T-helper 17 cell (primary cell): ENCODE data around the gene SLC24A3. TPM values are rescaled to one million over a fixed set of nuclear protein-coding genes. Genes with fewer than 3 reads are reported as not detected.
A peak's percentile ranks its signal among the peaks of the same experiment; 100 is the strongest.
"Not testable (repeated sequence)": the region's sequence is repeated elsewhere in the genome, so short reads cannot be mapped to it uniquely, and the experiment has no call there.

Experiments used
- ATAC-seq: fragments of 150-1000 bp; cut with Tn5 transposase; 2 replicates; pipeline ENCODE4 v1.10.0; 2021; ENCODE audit warnings: mild to moderate bottlenecking, moderate library complexity
- DNase-seq, 3 donors: peaks; one replicate each; pipeline versions ENCODE4 v3.0.0 to v3.0.0-alpha.2; 2020 to 2021
- H3K9me3 ChIP-seq: one replicate; pipeline ENCODE4 v1.7.0; 2013; ENCODE audit warnings: low read length, mild to moderate bottlenecking; ENCODE audit not compliant: control insufficient read depth, poor library complexity, severe bottlenecking
- H3K27ac Mint-ChIP-seq: one replicate; pipeline ENCODE4 v1.8.0; 2022; ENCODE audit warnings: mild to moderate bottlenecking, moderate library complexity, mixed read lengths
- H3K27me3 Mint-ChIP-seq: one replicate; pipeline ENCODE4 v1.8.0; 2022; ENCODE audit warnings: mixed read lengths
- H3K36me3 Mint-ChIP-seq: one replicate; pipeline ENCODE4 v1.8.0; 2022; ENCODE audit warnings: low read depth, mixed read lengths
- H3K4me1 Mint-ChIP-seq: one replicate; pipeline ENCODE4 v1.8.0; 2022; ENCODE audit warnings: mild to moderate bottlenecking, mixed read lengths
- H3K4me3 Mint-ChIP-seq: one replicate; pipeline ENCODE4 v1.8.0; 2022; ENCODE audit warnings: mild to moderate bottlenecking, moderate library complexity, mixed read lengths
- total RNA-seq, 4 donors: library from RNA in 2 of 4; stranded (reverse) in 2 of 4; gene quantifications; one replicate each; pipeline ENCODE4 v1.2.3 and lab custom pipeline; 2022 to 2026

Gene SLC24A3
- total RNA-seq, 2 donors from 2014 or later = 0.37 to 6.1 TPM

DNA sequence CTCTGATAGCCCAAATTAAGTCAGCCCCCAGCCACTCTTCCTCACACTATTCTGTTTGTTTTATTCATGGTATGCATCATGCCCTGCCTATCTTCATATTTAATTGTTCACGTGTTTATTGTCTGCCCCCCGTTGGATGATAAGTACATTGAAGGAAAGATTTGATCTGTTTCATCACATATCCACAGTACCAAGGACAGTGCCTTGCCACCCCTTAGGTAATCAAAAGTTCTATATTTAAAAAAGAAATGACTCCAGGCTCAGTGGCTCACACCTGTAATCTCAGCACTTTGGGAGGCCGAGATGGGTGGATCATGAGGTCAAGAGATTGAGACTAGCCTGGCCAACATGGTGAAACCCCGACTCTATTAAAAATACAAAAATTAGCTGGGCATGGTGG, 535.5 kb downstream of the SLC24A3 start:
- no peak overlapping the region for H3K27ac Mint-ChIP-seq

GRCh38 chr20:19748681-19749080, 536.2 kb downstream of the SLC24A3 start:
- H3K27ac Mint-ChIP-seq = no peak overlapping the region
- H3K4me1 Mint-ChIP-seq = no peaks in the 10 kb centered on the region
- H3K4me3 Mint-ChIP-seq = no peak overlapping the region
- DNase-seq (no peak), ATAC-seq (no peak)
- H3K27me3 Mint-ChIP-seq = peaks cover 14% of the 10 kb centered on the region
- no peaks in the 10 kb centered on the region for H3K36me3 Mint-ChIP-seq
- H3K9me3 ChIP-seq = no peaks in the 10 kb centered on the region

More for the DNA sequence above, 535.5 kb downstream of the SLC24A3 start:
- ATAC-seq = no peak
- H3K4me3 Mint-ChIP-seq = no peak overlapping the region
- peaks cover 14% of the 10 kb centered on the region for H3K27me3 Mint-ChIP-seq
- no peak for DNase-seq
- no peaks in the 10 kb centered on the region for H3K9me3 ChIP-seq
- no peaks in the 10 kb centered on the region for H3K36me3 Mint-ChIP-seq
- no peaks in the 10 kb centered on the region for H3K4me1 Mint-ChIP-seq

GRCh38 chr20:19749618-19750071, 537.2 kb downstream of the SLC24A3 start:
- Mint-ChIP-seq H3K27me3 (peaks cover 18% of the 10 kb centered on the region), H3K4me3 (no peak overlapping the region), H3K4me1 (no peaks in the 10 kb centered on the region), H3K27ac (no peak overlapping the region), H3K36me3 (no peaks in the 10 kb centered on the region)
- ATAC-seq (no peak), DNase-seq (no peak)
- H3K9me3 ChIP-seq = no peaks in the 10 kb centered on the region

DNA sequence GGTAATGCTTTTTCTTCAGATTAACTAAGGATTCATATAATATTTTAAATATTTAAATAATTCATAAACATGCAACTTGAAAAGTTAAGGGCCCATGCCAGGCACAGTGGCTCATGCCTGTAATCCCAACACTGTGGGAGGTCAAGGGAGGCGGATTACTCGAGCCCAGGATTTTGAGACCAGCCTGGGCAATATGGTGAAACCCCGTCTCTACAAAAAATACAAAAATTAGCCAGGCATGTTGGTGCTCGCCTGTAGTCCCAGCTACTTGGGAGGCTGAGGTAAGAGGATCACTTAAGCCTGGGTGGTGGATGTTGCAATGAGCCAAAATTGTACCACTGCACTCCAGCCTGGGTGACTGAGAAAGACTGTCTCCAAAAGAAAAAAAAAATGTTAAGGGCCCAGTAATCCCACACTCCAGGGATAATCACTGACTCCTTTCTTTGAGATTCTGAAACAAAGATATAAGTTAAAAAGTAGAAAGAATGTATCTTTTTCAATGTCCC, 537.7 kb downstream of the SLC24A3 start:
- DNase-seq (no peak), ATAC-seq (no peak)
- no peaks in the 10 kb centered on the region for H3K9me3 ChIP-seq
- Mint-ChIP-seq H3K4me1 (no peaks in the 10 kb centered on the region), H3K4me3 (no peak overlapping the region), H3K27ac (no peak overlapping the region), H3K27me3 (peaks cover 18% of the 10 kb centered on the region), H3K36me3 (no peaks in the 10 kb centered on the region)

DNA sequence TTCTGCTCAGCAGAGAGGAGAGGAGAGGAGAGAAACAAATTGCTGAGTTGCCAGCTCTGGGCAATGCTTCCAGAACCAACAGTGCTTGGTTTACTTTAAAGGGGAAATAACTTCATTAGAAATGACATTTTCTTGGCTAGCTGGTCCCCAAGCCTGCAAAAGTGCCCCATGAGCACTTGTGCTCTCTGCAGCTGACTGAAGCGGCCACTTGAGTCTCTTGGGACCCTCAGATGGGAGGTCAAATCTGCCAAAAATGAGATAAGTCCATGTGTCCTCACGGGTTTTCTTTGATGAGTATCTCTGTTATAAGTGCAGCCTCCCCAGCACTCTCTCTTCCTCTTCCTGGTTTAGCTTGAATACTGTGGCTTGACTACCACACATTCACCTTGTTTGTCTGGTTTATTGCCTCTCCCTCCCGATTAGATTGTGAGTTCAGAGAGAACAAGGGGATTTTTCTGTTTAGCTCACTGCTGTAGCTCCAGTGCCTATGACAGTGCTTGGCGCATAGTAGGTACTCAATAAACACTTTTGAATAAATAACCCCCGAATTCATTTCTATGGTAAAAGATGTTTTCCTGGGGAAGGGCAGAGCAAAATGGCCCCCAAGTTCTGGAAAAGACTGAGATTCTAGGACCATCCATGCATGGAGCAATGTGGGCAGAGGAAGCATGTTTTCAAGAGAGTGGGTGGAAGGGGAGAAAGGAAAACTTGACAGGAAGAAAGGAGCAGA, 538.6 kb downstream of the SLC24A3 start:
- Mint-ChIP-seq H3K36me3 (no peaks in the 10 kb centered on the region), H3K4me3 (no peak overlapping the region), H3K27ac (no peak overlapping the region), H3K27me3 (peaks cover 20% of the 10 kb centered on the region), H3K4me1 (no peaks in the 10 kb centered on the region)
- ATAC-seq (no peak), DNase-seq (no peak)
- H3K9me3 ChIP-seq = no peaks in the 10 kb centered on the region

GRCh38 chr20:19754201-19754600, 541.8 kb downstream of the SLC24A3 start:
- not testable (repeated sequence) for H3K36me3 Mint-ChIP-seq, DNase-seq, H3K27ac Mint-ChIP-seq, H3K4me1 Mint-ChIP-seq, H3K9me3 ChIP-seq, H3K4me3 Mint-ChIP-seq, ATAC-seq
- H3K27me3 Mint-ChIP-seq = peaks cover 41% of the 10 kb centered on the region

DNA sequence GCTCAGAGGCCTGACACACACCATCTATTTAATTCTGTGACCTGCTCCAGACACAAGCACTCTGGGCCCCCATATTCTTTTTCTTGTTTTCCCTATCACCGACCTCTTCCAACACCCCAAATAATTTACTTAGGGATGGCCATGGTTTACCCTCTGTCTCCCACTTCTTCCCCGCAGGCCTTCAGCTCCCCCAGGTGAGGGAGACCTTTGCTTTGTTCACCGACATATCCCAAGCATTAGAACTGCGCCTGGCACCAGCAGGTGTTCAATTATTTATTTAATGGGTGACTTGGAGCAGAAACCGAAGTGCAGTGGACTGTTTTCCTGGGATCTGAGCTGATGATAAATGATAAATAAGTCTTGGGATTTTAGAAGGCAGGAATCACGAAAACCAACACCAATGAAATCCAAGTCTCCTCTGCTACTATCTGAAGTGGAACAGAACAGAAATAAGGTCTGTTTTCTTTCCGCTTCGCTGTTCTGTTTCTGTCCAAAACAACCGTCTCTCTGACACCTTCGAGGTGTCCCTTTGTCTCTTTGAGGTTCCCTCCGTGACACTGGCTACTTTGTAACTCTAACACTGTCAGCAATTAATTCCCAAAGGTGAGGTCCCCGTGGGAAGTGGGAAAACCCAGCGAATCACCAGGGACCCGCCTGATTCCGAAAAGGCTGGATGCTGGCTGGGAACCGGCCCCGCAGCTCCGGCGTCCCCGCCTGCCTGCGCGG, 544.5 kb downstream of the SLC24A3 start:
- H3K27me3 Mint-ChIP-seq = peaks cover 52% of the 10 kb centered on the region
- ATAC-seq = no peak
- no peak overlapping the region for H3K27ac Mint-ChIP-seq
- no peak for DNase-seq
- H3K9me3 ChIP-seq = no peaks in the 10 kb centered on the region
- no peaks in the 10 kb centered on the region for H3K36me3 Mint-ChIP-seq
- H3K4me3 Mint-ChIP-seq = peak overlapping the region; percentile 39
- peaks cover 3% of the 10 kb centered on the region for H3K4me1 Mint-ChIP-seq

GRCh38 chr20:19757487-19758132, 545.2 kb downstream of the SLC24A3 start:
- peak overlapping the region; percentile 84 for H3K4me3 Mint-ChIP-seq
- H3K27ac Mint-ChIP-seq = no peak overlapping the region
- no peaks in the 10 kb centered on the region for H3K9me3 ChIP-seq
- ATAC-seq (peak; percentile 20), DNase-seq (no peak)
- no peaks in the 10 kb centered on the region for H3K36me3 Mint-ChIP-seq
- H3K27me3 Mint-ChIP-seq = peaks cover 57% of the 10 kb centered on the region
- peaks cover 3% of the 10 kb centered on the region for H3K4me1 Mint-ChIP-seq

DNA sequence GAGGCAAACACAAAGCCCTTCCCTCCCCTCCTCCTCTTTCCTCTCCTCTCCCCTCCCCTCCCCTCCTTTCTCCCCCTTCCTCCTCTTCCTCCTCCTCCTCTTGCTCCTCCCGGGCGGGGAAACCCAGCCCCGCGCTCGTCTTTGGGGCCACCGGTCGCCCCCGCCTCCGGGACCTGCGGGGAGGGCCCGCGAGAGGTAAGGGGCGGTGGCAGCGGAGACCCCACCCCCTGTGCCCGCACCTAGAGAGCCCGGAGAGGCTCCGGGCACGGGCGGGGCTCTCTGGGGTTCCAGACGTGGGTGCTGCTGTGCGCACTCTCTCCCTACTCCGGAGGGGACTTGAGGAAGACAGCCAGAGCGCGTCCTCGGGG, 545.7 kb downstream of the SLC24A3 start, which contains the start of gene RIN2:
Gene RIN2 (plus strand): TSS at position 126 of the 368 bp plus-strand sequence. CDS start 131,344 bp downstream, outside the sequence.
- no peak for DNase-seq
- peak within 1 kb of the TSS; percentile 84 for H3K4me3 Mint-ChIP-seq
- peaks cover 57% of the 10 kb centered on the region for H3K27me3 Mint-ChIP-seq

DNA sequence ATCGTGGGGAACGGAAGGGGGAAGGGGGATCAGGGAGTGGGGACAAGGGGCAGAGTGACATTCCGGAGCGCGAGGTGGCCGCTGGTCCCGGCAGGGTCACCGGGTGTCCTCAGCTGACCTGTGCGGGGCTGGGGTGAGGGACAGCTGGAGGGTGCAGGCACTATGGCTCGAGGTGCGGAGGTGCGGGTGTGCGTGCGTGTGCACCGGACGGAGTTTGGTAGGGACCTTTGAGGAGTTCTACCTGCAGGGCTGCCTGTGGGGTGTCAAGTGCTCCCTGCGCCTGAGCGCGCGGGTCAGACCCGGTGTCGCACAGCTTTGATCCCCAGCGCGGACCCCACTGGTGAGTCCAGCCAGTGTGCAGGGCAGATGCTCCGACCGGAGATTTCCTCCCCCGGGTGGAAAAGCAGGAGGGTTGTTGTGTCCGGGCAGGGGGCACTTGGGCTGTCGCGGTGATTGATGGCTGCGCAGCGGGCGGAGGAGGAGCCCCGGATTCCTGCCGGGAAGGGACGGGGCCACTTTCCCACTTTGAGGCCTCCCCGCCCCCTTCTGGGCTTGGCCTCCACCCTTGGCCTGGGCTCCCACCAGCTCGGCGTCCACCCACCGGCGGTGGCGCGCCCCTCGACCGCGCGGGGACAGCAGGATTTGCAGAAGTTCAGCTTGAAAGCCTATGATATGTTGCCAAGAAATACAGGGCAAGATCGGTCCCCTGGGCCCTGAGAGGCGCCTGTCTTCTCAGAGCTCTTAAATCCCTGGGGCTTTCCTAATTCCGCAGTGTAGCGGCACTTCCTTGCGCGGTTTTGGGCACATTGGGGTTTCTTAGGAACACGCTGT, 546.3 kb downstream of the SLC24A3 start:
- Mint-ChIP-seq H3K27ac (no peak overlapping the region), H3K4me1 (peaks cover 3% of the 10 kb centered on the region), H3K36me3 (no peaks in the 10 kb centered on the region), H3K27me3 (peaks cover 57% of the 10 kb centered on the region), H3K4me3 (peak overlapping the region; percentile 55)
- H3K9me3 ChIP-seq = no peaks in the 10 kb centered on the region
- ATAC-seq (no peak), DNase-seq (no peak)

More for the DNA sequence above, 545.7 kb downstream of the SLC24A3 start, which contains the start of gene RIN2:
- Mint-ChIP-seq H3K4me1 (peaks cover 3% of the 10 kb centered on the region), H3K27ac (no peak within 1 kb of the TSS), H3K36me3 (no peaks in the 10 kb centered on the region)
- ATAC-seq = peak; percentile 28
- H3K9me3 ChIP-seq = no peaks in the 10 kb centered on the region

DNA sequence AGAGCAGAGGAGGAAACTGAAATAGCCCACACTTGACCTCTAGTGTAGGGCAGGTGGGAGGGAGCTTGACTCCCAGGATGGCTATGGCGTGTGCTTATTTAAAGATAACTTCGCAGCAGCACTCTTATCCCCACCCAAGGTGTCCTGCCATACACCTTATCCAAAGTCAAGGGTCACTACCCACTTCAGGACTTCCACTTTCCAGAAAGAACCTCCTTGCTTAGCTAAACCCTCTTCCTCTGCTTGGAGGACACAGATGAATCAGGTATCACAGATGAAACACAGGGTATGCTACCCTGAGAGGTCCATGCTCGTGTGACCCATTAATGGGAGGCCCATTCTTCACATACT, 547.9 kb downstream of the SLC24A3 start:
- H3K4me3 Mint-ChIP-seq = no peak overlapping the region
- no peak for DNase-seq
- H3K36me3 Mint-ChIP-seq = no peaks in the 10 kb centered on the region
- no peaks in the 10 kb centered on the region for H3K9me3 ChIP-seq
- no peak for ATAC-seq
- peaks cover 48% of the 10 kb centered on the region for H3K27me3 Mint-ChIP-seq
- peaks cover 3% of the 10 kb centered on the region for H3K4me1 Mint-ChIP-seq
- no peak overlapping the region for H3K27ac Mint-ChIP-seq

- Mint-ChIP-seq H3K27me3 (peaks cover 51% of the 10 kb centered on the region), H3K27ac (no peak overlapping the region), H3K4me3 (no peak overlapping the region), H3K36me3 (no peaks in the 10 kb centered on the region), H3K4me1 (peaks cover 3% of the 10 kb centered on the region)
- no peak for ATAC-seq
- H3K9me3 ChIP-seq = no peaks in the 10 kb centered on the region
- no peak for DNase-seq
Observed at GRCh38 chr20:19761326-19761725, 548.9 kb downstream of the SLC24A3 start.
